K562 (cell line): ENCODE results near the gene RRAD. TPM values are rescaled to one million over a fixed set of nuclear protein-coding genes. Genes with fewer than 3 reads are reported as not detected.

Experiments
- ATAC-seq: fragments of 200-7000 bp; cut with Tn5 transposase; 3 replicates; pipeline ENCODE4 v1.9.1; 2020; ENCODE audit warnings: moderate library complexity
- BruUV-seq: library from RNA; stranded (reverse); fragments of 400-500 nt; replicated peaks from 2 replicates; lab custom pipeline; 2021; lab: Mats Ljungman, UMichigan
- CTCF ChIA-PET: fragments of 300-600 bp; formaldehyde crosslinking; extraction: SDS; loops from one replicate; lab custom pipeline; 2021; ENCODE audit warnings: low intra/inter-chr PET ratio; lab: Yijun Ruan, JAX
- POLR2A ChIA-PET: fragments of 300-600, 350-650 bp; sonication (Branson Sonifier 250); formaldehyde crosslinking; extraction: SDS; loops from one replicate; lab custom pipeline; 2021; ENCODE audit warnings: antibody characterized with exemption, inconsistent platforms; lab: Yijun Ruan, JAX
- DNase-seq, 4 experiments: peaks; one replicate each; pipeline versions ENCODE4 v3.0.0 to v3.0.0-alpha.2; 2011 to 2018; ENCODE audit warnings: low spot score in 3 of 4, mixed read lengths in 3 of 4; ENCODE audit errors: extremely low read depth in 1 of 4
- FAIRE-seq: peaks from 2 replicates; lab custom pipeline; 2011; peaks lifted over from hg19 to GRCh38; lab: Jason Lieb, UNC
- H2AFZ ChIP-seq: 2 replicates; pipeline ENCODE4 v1.6.0; 2011; ENCODE audit warnings: low read depth, low read length, control low read depth, inconsistent platforms
- H3K27ac ChIP-seq: fragments of 200-600 bp; 3 replicates; pipeline ENCODE4 v1.8.0; 2011; ENCODE audit warnings: low read depth, mild to moderate bottlenecking, control low read depth, inconsistent platforms, low read length, moderate library complexity, mixed read lengths; ENCODE audit errors: extremely low read depth
- H3K27me3 ChIP-seq, 2 experiments: fragments of 300-600 bp in 1 of 2; 2 replicates in 1 of 2; 3 replicates in 1 of 2; pipeline versions ENCODE4 v1.6.0 to v1.8.0; 2011; ENCODE audit warnings: inconsistent platforms in 2 of 2, low read length in 2 of 2, mild to moderate bottlenecking in 1 of 2, mixed read lengths in 1 of 2, moderate library complexity in 1 of 2; ENCODE audit not compliant: control insufficient read depth in 2 of 2, insufficient read depth in 2 of 2
- H3K36me3 ChIP-seq: fragments of 300-600 bp; 3 replicates; pipeline ENCODE4 v1.8.0; 2011; ENCODE audit warnings: mild to moderate bottlenecking, low read length, inconsistent platforms; ENCODE audit not compliant: control insufficient read depth, insufficient read depth
- H3K4me1 ChIP-seq, 2 experiments: fragments of 200-600 bp in 1 of 2; replicated peaks in 1 of 2; 2 replicates in 1 of 2; 3 replicates in 1 of 2; pipeline versions ENCODE4 v1.5.1 to v1.8.0; 2011; ENCODE audit warnings: inconsistent platforms in 2 of 2, low read length in 2 of 2, mild to moderate bottlenecking in 1 of 2, mixed read lengths in 1 of 2, moderate library complexity in 1 of 2; ENCODE audit not compliant: control insufficient read depth in 2 of 2, insufficient read depth in 2 of 2
- H3K4me2 ChIP-seq: 2 replicates; pipeline ENCODE4 v1.6.1; 2011; ENCODE audit warnings: low read length, control low read depth, inconsistent platforms, mixed read lengths; ENCODE audit not compliant: insufficient read depth
- H3K4me3 ChIP-seq: fragments of 200-600 bp; sonication (generic), shearing (Covaris generic); 2 replicates; pipeline ENCODE4 v1.5.1; 2016; ENCODE audit warnings: control low read depth, inconsistent platforms
- H3K79me2 ChIP-seq: fragments of 200-600 bp; 3 replicates; pipeline ENCODE4 v1.8.0; 2011; ENCODE audit warnings: low read length, inconsistent platforms; ENCODE audit not compliant: control insufficient read depth, insufficient read depth
- H3K9ac ChIP-seq, 2 experiments: 2 replicates each; pipeline versions ENCODE4 v1.6.0 to v1.6.1; 2011; ENCODE audit warnings: low read depth in 2 of 2, low read length in 2 of 2, control low read depth in 1 of 2, inconsistent platforms in 1 of 2, mild to moderate bottlenecking in 1 of 2, mixed read lengths in 1 of 2; ENCODE audit not compliant: insufficient read depth in 1 of 2
- H3K9me1 ChIP-seq: one replicate; pipeline ENCODE4 v1.6.0; 2011; ENCODE audit warnings: inconsistent platforms, mild to moderate bottlenecking, low read length, moderate library complexity; ENCODE audit not compliant: control insufficient read depth, insufficient read depth
- H3K9me3 ChIP-seq: replicated peaks from 2 replicates; pipeline ENCODE4 v1.5.1; 2011; ENCODE audit warnings: low read depth, low read length, inconsistent platforms; ENCODE audit not compliant: control insufficient read depth, insufficient read depth
- H4K20me1 ChIP-seq: replicated peaks from 2 replicates; pipeline ENCODE4 v1.6.1; 2011; ENCODE audit warnings: low read length, inconsistent platforms, mixed read lengths; ENCODE audit not compliant: control insufficient read depth, insufficient read depth
- BCOR ChIP-seq: fragments of 450-650 bp; IDR thresholded peaks from 2 replicates; pipeline ENCODE4 v1.6.1; 2016
- BHLHE40 ChIP-seq: IDR thresholded peaks from 2 replicates; pipeline ENCODE4 v1.6.1; 2011; ENCODE audit warnings: low read length, improper control_type of control experiment
- CSDE1 ChIP-seq, 2 experiments: fragments of 450-650 bp; IDR thresholded peaks; 2 replicates each; pipeline ENCODE4 v1.6.1; 2016; ENCODE audit warnings: mild to moderate bottlenecking in 1 of 2
- FOXP1 ChIP-seq: sonication (generic); formaldehyde crosslinking; IDR thresholded peaks from 2 replicates; pipeline ENCODE4 v1.8.0; 2022; ENCODE audit warnings: mild to moderate bottlenecking, missing genetic modification reagents
- HES1 ChIP-seq: fragments of 450-650 bp; IDR thresholded peaks from 2 replicates; pipeline ENCODE4 v1.6.1; 2016; ENCODE audit warnings: low read depth, mild to moderate bottlenecking, moderate library complexity
- JUN ChIP-seq, 2 experiments: sonication (generic) in 1 of 2; formaldehyde crosslinking in 1 of 2; IDR thresholded peaks; 2 replicates each; pipeline versions ENCODE4 v1.6.1 to v1.8.0; 2012 to 2022; ENCODE audit warnings: borderline replicate concordance in 2 of 2, mild to moderate bottlenecking in 2 of 2, improper control_type of control experiment in 1 of 2, low read depth in 1 of 2, low read length in 1 of 2, missing genetic modification reagents in 1 of 2
- MXI1 ChIP-seq: IDR thresholded peaks from 2 replicates; pipeline ENCODE4 v1.6.1; 2011; ENCODE audit warnings: low read depth, mild to moderate bottlenecking, improper control_type of control experiment, low read length
- NELFE ChIP-seq: IDR thresholded peaks from 2 replicates; pipeline ENCODE4 v1.6.1; 2011; ENCODE audit warnings: mild to moderate bottlenecking; ENCODE audit not compliant: insufficient read depth, insufficient read length
- RB1 ChIP-seq: fragments of 450-650 bp; IDR thresholded peaks from 2 replicates; pipeline ENCODE4 v1.6.1; 2017; ENCODE audit warnings: low read depth, mild to moderate bottlenecking
- TBL1XR1 ChIP-seq, 2 experiments: IDR thresholded peaks; 2 replicates each; pipeline ENCODE4 v1.6.1; 2012; ENCODE audit warnings: improper control_type of control experiment in 2 of 2, low read length in 2 of 2, mild to moderate bottlenecking in 1 of 2
- TFAP4 ChIP-seq: sonication (generic); formaldehyde crosslinking; IDR thresholded peaks from 2 replicates; pipeline ENCODE4 v1.8.0; 2022; ENCODE audit warnings: missing genetic modification reagents, mild to moderate bottlenecking, moderate library complexity, borderline replicate concordance
- THRAP3 ChIP-seq: fragments of 450-650 bp; IDR thresholded peaks from 2 replicates; pipeline ENCODE4 v1.6.1; 2016; ENCODE audit warnings: mild to moderate bottlenecking, inconsistent platforms, borderline replicate concordance
- ZBTB17 ChIP-seq: fragments of 450-650 bp; formaldehyde crosslinking; IDR thresholded peaks from 2 replicates; pipeline ENCODE4 v1.4.0; 2020; ENCODE audit warnings: mild to moderate bottlenecking
- ZBTB34 ChIP-seq: fragments of 250-450 bp; sonication (Bioruptor Pico); IDR thresholded peaks from 2 replicates; pipeline ENCODE4 v1.8.0; 2021; ENCODE audit warnings: mild to moderate bottlenecking, moderate library complexity
- ZFP36 ChIP-seq: fragments of 150-350 bp; IDR thresholded peaks from 2 replicates; pipeline ENCODE4 v1.6.1; 2018; ENCODE audit warnings: low read length, low read depth; ENCODE audit not compliant: partially characterized antibody
- ZNF76 ChIP-seq: fragments of 250-450 bp; sonication (Bioruptor Pico); IDR thresholded peaks from 2 replicates; pipeline ENCODE4 v1.4.0; 2020; ENCODE audit warnings: mild to moderate bottlenecking, moderate library complexity, borderline replicate concordance
- WGBS: fragments of 100-300 bp; shearing (Covaris generic); methylation state at CpG from one replicate; pipeline ENCODE4 v1.1.6; 2016; ENCODE audit warnings: low coverage, mixed read lengths; ENCODE audit not compliant: insufficient coverage; ENCODE audit errors: missing lambda C conversion rate; 5-methylcytosine and 5-hydroxymethylcytosine counted together
- in situ Hi-C: fragments of 300-500 bp; cut with MboI; formaldehyde crosslinking; loops from 4 replicates; pipeline ENCODE4 v1.15.0; 2018; ENCODE audit warnings: inconsistent platforms, mixed read lengths
- intact Hi-C: fragments of 100-400 bp; cut with micrococcal nuclease; formaldehyde crosslinking; loops from 2 replicates; pipeline ENCODE4 v1.14.2; 2022
- polyA plus RNA-seq, 8 experiments: library from polyadenylated mRNA; depleted of rRNA in 4 of 8; stranded (reverse) in 5 of 8; unstranded in 3 of 8; fragments of >200 nt; fragmentation: Nextera tagmentation in 2 of 8; fragmentation: Illumina TruSeq in 1 of 8; extraction: Ambion mirVana in 2 of 8; extraction: Trizol in 1 of 8; gene quantifications; 2 replicates each; pipeline versions ENCODE4 v1.2.1 to v1.2.3, GENCODE V29; 2011 to 2014; ENCODE audit warnings: inconsistent platforms in 1 of 8, missing spikeins in 1 of 8
- total RNA-seq, 7 experiments: library from RNA; depleted of rRNA in 6 of 7; stranded (reverse); fragments of >200 nt in 6 of 7; fragmentation: Illumina TruSeq in 2 of 7; extraction: Trizol in 2 of 7; gene quantifications; 2 replicates each; pipeline versions ENCODE4 v1.2.1 to v1.2.3, GENCODE V29; 2011 to 2021; ENCODE audit warnings: low replicate concordance in 1 of 7

Gene RRAD
- total and polyA plus RNA-seq, 9 of the 15 experiments (the other 6 are each of a cell fraction or from before 2014, with no cell fraction given): 0.09 to 0.20 (median 0.13) TPM; not detected in 5

GRCh38 chr16:66950971-66951790 is 25.8 kb upstream of the RRAD start (continued):
- TF ChIP-seq TFAP4 (CRISPR knock-in tag) (no peak), JUN (IDR thresholded peaks at IDR 0.05; ENCODE audit: borderline replicate concordance, low read depth, low read length) (no peak), JUN (CRISPR knock-in tag; IDR thresholded peaks at IDR 0.05; ENCODE audit: borderline replicate concordance) (no peak)

GRCh38 chr16:66950437-66950836 is 25.1 kb upstream of the RRAD start:
- Histone ChIP-seq H4K20me1 (no peaks in the 10 kb centered on the region), H3K9ac (no peak overlapping the region), H3K27me3 (no peaks in the 10 kb centered on the region), H3K79me2 (no peaks in the 10 kb centered on the region), H3K36me3 (no peaks in the 10 kb centered on the region), H3K9me1 (no peaks in the 10 kb centered on the region), H3K4me2 (no peak overlapping the region), H2AFZ (no peak overlapping the region), H3K4me1 (peaks cover 7 to 11% of the 10 kb centered on the region in 2 experiments; a peak in 1 of 5 replicates), H3K27ac (no peak overlapping the region), H3K9me3 (peaks cover 2% of the 10 kb centered on the region), H3K4me3 (no peak overlapping the region)
- no peak for ATAC-seq
- CTCF ChIA-PET: interaction anchor here (0.7 kb wide), 1 partner anchor 205 kb away, joined by 3 read pairs; no protein-coding TSS in a partner anchor
- POLR2A ChIA-PET: no interaction called here
- no peak for DNase-seq
- in situ Hi-C loops (loop anchor here (25.0 kb wide), 2 partner anchors 212 to 462 kb away; partner anchors contain the start of genes B3GNT9, FBXL8, HSF4 and NOL3), intact Hi-C loops (loop anchor here (5.0 to 10.0 kb wide), 4 partner anchors 67 to 514 kb away; partner anchors contain the start of genes FHOD1, MATCAP1 and SLC9A5)
- no TSS peak for BruUV-seq
- 50% methylated on average over 2 of the region's 2 CpGs for whole genome bisulfite sequencing
- no peak for FAIRE-seq
- TF ChIP-seq NELFE (no peak), TBL1XR1 (IDR thresholded peaks at IDR 0.05; ENCODE audit: low read length in 2 of 2) (no peak), ZBTB34 (no peak), ZFP36 (peak; percentile 53), ZBTB17 (no peak), RB1 (no peak), MXI1 (no peak), THRAP3 (no peak), CSDE1 (IDR thresholded peaks at IDR 0.05) (no peak), FOXP1 (CRISPR knock-in tag) (no peak), BHLHE40 (no peak), HES1 (no peak), ZNF76 (CRISPR knock-in tag) (no peak), BCOR (peak; percentile 57; the same call in 1 of the 2 replicates)
